ENCODE measurements around the gene FPR1.
A peak's percentile ranks its signal among the peaks of the same experiment; 100 is the strongest.

Gene FPR1

DNA sequence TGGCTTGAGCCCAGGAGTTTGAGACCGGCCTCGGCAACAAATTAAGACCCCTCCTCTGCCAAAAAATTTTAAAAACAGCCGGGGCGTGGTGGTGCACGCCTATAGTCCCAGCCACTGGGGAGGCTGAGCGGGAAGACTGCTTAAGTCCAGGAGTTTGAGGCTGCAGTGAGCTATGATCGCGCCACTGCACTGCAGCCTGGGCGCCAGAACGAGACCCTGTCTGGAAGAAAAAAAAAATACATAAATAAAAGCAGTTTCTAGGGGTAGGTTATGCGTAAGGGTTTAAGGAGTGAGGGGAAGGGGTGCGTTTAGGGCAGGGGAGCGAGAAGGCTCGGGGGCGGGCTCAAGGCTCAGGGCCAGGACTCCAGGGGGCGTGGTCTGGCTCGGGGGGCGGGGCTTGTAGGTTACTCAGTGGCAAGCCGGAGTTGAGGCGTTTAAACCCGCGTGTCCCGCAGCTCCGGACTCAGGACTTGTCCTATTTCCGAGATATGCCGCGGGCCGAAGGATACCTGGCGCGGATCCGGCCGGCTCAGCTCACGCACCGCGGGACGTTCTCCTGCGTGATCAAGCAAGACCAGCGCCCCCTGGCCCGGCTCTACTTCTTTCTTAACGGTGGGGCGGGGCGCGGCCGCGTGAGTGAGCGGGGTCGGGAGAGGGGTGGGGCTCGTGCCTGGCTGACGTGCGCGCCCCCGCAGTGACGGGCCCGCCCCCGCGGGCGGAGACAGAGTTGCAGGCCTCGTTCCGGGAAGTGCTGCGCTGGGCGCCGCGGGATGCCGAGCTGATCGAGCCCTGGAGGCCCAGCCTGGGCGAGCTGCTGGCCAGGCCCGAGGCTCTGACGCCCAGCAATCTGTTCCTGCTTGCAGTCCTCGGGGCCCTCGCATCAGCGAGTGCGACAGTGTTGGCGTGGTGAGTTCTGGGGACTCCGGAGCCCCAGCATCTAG is 47.8 kb downstream of the FPR1 start:
- DNase-seq = peak; percentile 83

DNA sequence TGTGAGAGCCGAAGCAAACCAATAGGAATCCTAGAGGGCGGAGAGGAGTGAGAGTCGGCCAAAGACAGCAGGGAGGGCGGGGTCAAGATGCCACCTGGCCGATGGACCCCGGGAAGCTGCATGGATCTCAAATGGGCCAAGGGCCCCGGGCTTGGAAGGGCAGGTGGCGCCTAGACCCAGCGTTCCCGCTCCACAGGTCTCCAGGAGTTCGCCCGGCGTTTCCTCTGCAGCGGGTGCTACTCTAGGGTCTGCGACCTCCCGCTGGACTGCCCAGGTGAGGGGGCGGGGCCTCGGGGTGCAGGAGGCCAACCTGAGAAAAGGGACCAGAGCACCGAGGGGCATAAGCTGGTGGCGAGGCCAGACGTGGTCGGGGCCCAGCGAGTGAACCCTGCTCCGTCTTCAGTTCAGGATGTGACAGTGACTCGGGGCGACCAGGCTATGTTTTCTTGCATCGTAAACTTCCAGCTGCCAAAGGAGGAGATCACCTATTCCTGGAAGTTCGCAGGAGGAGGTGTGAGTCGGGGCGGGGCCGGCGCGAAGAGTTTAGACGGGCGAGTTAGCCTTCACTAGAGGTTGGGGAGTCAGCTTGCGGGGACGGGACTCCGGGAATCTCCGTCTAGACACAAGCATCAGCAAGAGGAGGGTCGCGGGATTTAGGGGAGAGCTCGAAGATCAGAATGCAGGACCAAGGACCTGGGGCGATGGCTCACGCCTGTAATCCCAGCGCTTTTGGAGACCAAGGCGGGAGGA is 48.7 kb downstream of the FPR1 start:
- no peak for DNase-seq

- DNase-seq = no peak
Measured at GRCh38 chr19:51702103-51702824, 49.4 kb downstream of the FPR1 start.

- DNase-seq = no peak
Measured at GRCh38 chr19:51701468-51702100, 50.1 kb downstream of the FPR1 start.

GRCh38 chr19:51699170-51699569 is 52.5 kb downstream of the FPR1 start:
- no peak for DNase-seq

GRCh38 chr19:51698296-51698695 is 53.4 kb downstream of the FPR1 start:
- DNase-seq = no peak

DNA sequence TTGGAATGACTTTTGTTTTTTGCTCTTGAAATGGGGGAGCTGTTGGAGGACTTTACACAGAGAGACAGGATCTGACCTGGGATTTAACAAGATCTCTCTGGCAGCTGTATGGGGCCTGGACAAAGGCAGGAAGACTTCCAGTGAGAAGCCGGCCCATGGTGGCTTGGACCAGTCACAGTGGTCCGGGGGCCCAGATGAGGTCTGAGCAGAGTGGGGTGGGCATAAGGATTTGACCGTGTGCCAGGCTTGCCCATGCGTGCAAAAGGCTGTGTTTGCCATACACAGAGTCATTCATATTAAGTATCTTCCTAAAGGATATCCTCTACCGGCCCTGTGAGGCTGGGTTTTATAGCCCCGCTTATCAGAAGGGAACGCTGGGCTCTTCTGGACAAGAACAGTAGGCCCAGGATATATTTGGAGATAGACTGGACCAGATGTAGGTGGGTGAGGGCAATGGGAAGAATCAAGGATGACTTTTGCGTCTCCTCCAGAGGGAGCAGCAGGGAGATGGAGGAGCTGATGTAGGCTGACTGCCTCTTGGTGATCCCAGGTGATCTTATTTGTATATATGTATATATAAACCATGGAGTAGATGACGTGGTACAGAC is 54.4 kb downstream of the FPR1 start:
- DNase-seq = no peak

- no peak for DNase-seq
Measured at GRCh38 chr19:51696606-51697005, 55.1 kb downstream of the FPR1 start.

Data from NCI-H1048 (cell line).